GM12878 (cell line): ENCODE results near the gene LIFR. TPM values are rescaled to one million over a fixed set of nuclear protein-coding genes. Genes with fewer than 3 reads are reported as not detected.

Source experiments
- ATAC-seq: fragments of 200-7000 bp; cut with Tn5 transposase; 3 replicates; pipeline ENCODE4 v1.9.1; 2020; ENCODE audit warnings: mild to moderate bottlenecking, moderate library complexity
- BruUV-seq: library from RNA; stranded (reverse); fragments of 400-500 nt; replicated peaks from 2 replicates; lab custom pipeline; 2021; lab: Mats Ljungman, UMichigan
- CTCF ChIA-PET: fragments of 300-600 bp; sonication (Branson Sonifier 250); formaldehyde crosslinking; extraction: SDS; loops from one replicate; lab custom pipeline; 2021; ENCODE audit warnings: inconsistent platforms; lab: Yijun Ruan, JAX
- POLR2A ChIA-PET: fragments of 350-600 bp; formaldehyde crosslinking; extraction: SDS; loops from one replicate; lab custom pipeline; 2021; ENCODE audit warnings: inconsistent platforms; lab: Charles Lee
- RAD21 ChIA-PET: fragments of 300-600 bp; sonication (Branson Sonifier 250); formaldehyde crosslinking; loops from one replicate; lab custom pipeline; 2023; ENCODE audit warnings: antibody characterized with exemption; ENCODE audit not compliant: unreplicated experiment; lab: Charles Lee
- SMC1A ChIA-PET: fragments of 300-600 bp; sonication (Branson Sonifier 250); formaldehyde crosslinking; loops from one replicate; lab custom pipeline; 2023; ENCODE audit not compliant: unreplicated experiment, uncharacterized antibody; lab: Charles Lee
- DNase-seq: peaks from one replicate; pipeline ENCODE4 v3.0.0-alpha.2; 2011; ENCODE audit warnings: low read depth, low spot score
- FAIRE-seq: peaks from 3 replicates; lab custom pipeline; 2011; peaks lifted over from hg19 to GRCh38; lab: Jason Lieb, UNC
- H2AFZ ChIP-seq: 2 replicates; pipeline ENCODE4 v1.6.0; 2011; ENCODE audit warnings: low read depth, low read length, control low read depth; ENCODE audit not compliant: control insufficient read depth
- H3K27ac ChIP-seq: 2 replicates; pipeline ENCODE4 v1.5.1; 2011; ENCODE audit warnings: control low read depth; ENCODE audit not compliant: control insufficient read depth, insufficient read depth
- H3K27me3 ChIP-seq, 2 experiments: replicated peaks in 1 of 2; 2 replicates each; pipeline versions ENCODE4 v1.6.0 to v1.6.1; 2011; ENCODE audit warnings: low read length in 1 of 2; ENCODE audit not compliant: control insufficient read depth in 2 of 2, insufficient read depth in 2 of 2
- H3K36me3 ChIP-seq, 2 experiments: 2 replicates each; pipeline ENCODE4 v1.5.1; 2011; ENCODE audit warnings: low read length in 1 of 2; ENCODE audit not compliant: control insufficient read depth in 2 of 2, insufficient read depth in 2 of 2
- H3K4me1 ChIP-seq: 2 replicates; pipeline ENCODE4 v1.6.1; 2011; ENCODE audit warnings: mild to moderate bottlenecking, low read length, moderate library complexity, mixed read lengths; ENCODE audit not compliant: control insufficient read depth, insufficient read depth
- H3K4me2 ChIP-seq: 2 replicates; pipeline ENCODE4 v1.6.0; 2011; ENCODE audit warnings: control low read depth; ENCODE audit not compliant: control insufficient read depth, insufficient read depth
- H3K4me3 ChIP-seq: fragments of 200-600 bp; sonication (generic); 2 replicates; pipeline ENCODE4 v1.5.1; 2016
- H3K79me2 ChIP-seq: 2 replicates; pipeline ENCODE4 v1.6.0; 2011; ENCODE audit warnings: low read length; ENCODE audit not compliant: control insufficient read depth, insufficient read depth
- H3K9ac ChIP-seq: 2 replicates; pipeline ENCODE4 v1.8.0; 2011; ENCODE audit warnings: low read length, control low read depth, mixed read lengths; ENCODE audit not compliant: control insufficient read depth, insufficient read depth
- H3K9me3 ChIP-seq: replicated peaks from 3 replicates; pipeline ENCODE4 v1.5.1; 2011; ENCODE audit warnings: mild to moderate bottlenecking, low read length; ENCODE audit not compliant: control insufficient read depth, insufficient read depth
- H4K20me1 ChIP-seq: 2 replicates; pipeline ENCODE4 v1.6.0; 2011; ENCODE audit not compliant: control insufficient read depth, insufficient read depth
- BHLHE40 ChIP-seq, 2 experiments: fragments of 450-650 bp in 1 of 2; IDR thresholded peaks; 2 replicates each; pipeline ENCODE4 v1.6.1; 2011 to 2017; ENCODE audit warnings: low read depth in 2 of 2, borderline replicate concordance in 1 of 2, improper control_type of control experiment in 1 of 2, low read length in 1 of 2, mild to moderate bottlenecking in 1 of 2
- CTCF ChIP-seq, 3 experiments: IDR thresholded peaks in 2 of 3; conservative IDR thresholded peaks in 1 of 3; 2 replicates each; pipeline ENCODE4 v1.5.1; 2011; ENCODE audit warnings: low read depth in 3 of 3, low read length in 3 of 3, mild to moderate bottlenecking in 3 of 3, control low read depth in 2 of 3, moderate library complexity in 2 of 3, inconsistent platforms in 1 of 3, mixed read lengths in 1 of 3; ENCODE audit not compliant: control insufficient read depth in 2 of 3, insufficient read depth in 1 of 3; ENCODE audit errors: extremely low read depth in 1 of 3
- IKZF1 ChIP-seq: fragments of 450-650 bp; conservative IDR thresholded peaks from 2 replicates; pipeline ENCODE4 v1.6.1; 2017; ENCODE audit warnings: antibody characterized with exemption, mild to moderate bottlenecking
- KDM1A ChIP-seq: fragments of 200-600 bp; sonication (generic); IDR thresholded peaks from 2 replicates; pipeline ENCODE4 v1.6.1; 2016; ENCODE audit warnings: borderline replicate concordance
- NFIC ChIP-seq: IDR thresholded peaks from 2 replicates; pipeline ENCODE4 v1.6.1; 2012; ENCODE audit warnings: low read depth, mild to moderate bottlenecking, inconsistent platforms, low read length, moderate library complexity
- NFXL1 ChIP-seq: fragments of 450-650 bp; IDR thresholded peaks from 2 replicates; pipeline ENCODE4 v1.6.1; 2017; ENCODE audit warnings: antibody characterized with exemption, mild to moderate bottlenecking, borderline replicate concordance
- PAX8 ChIP-seq: fragments of 450-650 bp; IDR thresholded peaks from 2 replicates; pipeline ENCODE4 v1.6.1; 2017; ENCODE audit warnings: mild to moderate bottlenecking, moderate library complexity
- PKNOX1 ChIP-seq: fragments of 450-650 bp; IDR thresholded peaks from 2 replicates; pipeline ENCODE4 v1.6.1; 2016; ENCODE audit warnings: mild to moderate bottlenecking
- POLR2A ChIP-seq: IDR thresholded peaks from 2 replicates; pipeline ENCODE4 v1.6.1; 2011; ENCODE audit warnings: low read depth, mild to moderate bottlenecking, low read length
- POLR2AphosphoS2 ChIP-seq: IDR thresholded peaks from 2 replicates; pipeline ENCODE4 v1.6.1; 2011; ENCODE audit warnings: low read depth, mild to moderate bottlenecking, low read length, improper control_type of control experiment, moderate library complexity
- RAD21 ChIP-seq: IDR thresholded peaks from 2 replicates; pipeline ENCODE4 v1.6.1; 2011; ENCODE audit warnings: mild to moderate bottlenecking, low read depth, low read length, moderate library complexity; ENCODE audit not compliant: insufficient read depth
- SMC3 ChIP-seq: IDR thresholded peaks from 2 replicates; pipeline ENCODE4 v1.6.1; 2011; ENCODE audit warnings: low read length, improper control_type of control experiment, borderline replicate concordance
- STAT1 ChIP-seq: fragments of 450-650 bp; conservative IDR thresholded peaks from 2 replicates; pipeline ENCODE4 v1.6.1; 2014; ENCODE audit warnings: antibody characterized with exemption, mild to moderate bottlenecking
- WGBS: methylation state at CpG from one replicate; pipeline ENCODE4 v1.1.6; 2016; ENCODE audit warnings: low lambda C conversion rate; ENCODE audit not compliant: insufficient replicate concordance, insufficient coverage; ENCODE audit errors: missing lambda C conversion rate; 5-methylcytosine and 5-hydroxymethylcytosine counted together
- in situ Hi-C: fragments of 300-500 bp; cut with MboI; formaldehyde crosslinking; loops from 9 replicates; pipeline ENCODE4 v1.14.3; 2018; ENCODE audit warnings: mixed read lengths
- intact Hi-C: fragments of 100-400 bp; cut with micrococcal nuclease; formaldehyde crosslinking; loops from one replicate; pipeline ENCODE4 v1.14.2; 2022; ENCODE audit not compliant: unreplicated experiment
- polyA plus RNA-seq, 11 experiments: library from polyadenylated mRNA; depleted of rRNA in 4 of 11; unstranded in 6 of 11; stranded (reverse) in 5 of 11; fragments of >200 nt; fragmentation: Nextera tagmentation in 4 of 11; fragmentation: Illumina TruSeq in 1 of 11; extraction: Ambion mirVana in 4 of 11; extraction: Trizol in 1 of 11; gene quantifications; 1 replicate in 1 of 11; 2 replicates in 10 of 11; pipeline versions ENCODE4 v1.2.1 to v1.2.3, GENCODE V29; 2011 to 2016; ENCODE audit warnings: inconsistent platforms in 2 of 11, missing spikeins in 2 of 11, low read depth in 1 of 11
- total RNA-seq, 4 experiments: library from RNA; depleted of rRNA in 3 of 4; stranded (reverse); fragments of >200 nt in 3 of 4; fragmentation: Illumina TruSeq in 1 of 4; extraction: Trizol in 1 of 4; gene quantifications; 2 replicates each; pipeline versions ENCODE4 v1.2.1 to v1.2.3, GENCODE V29; 2013 to 2021
- TF ChIP-seq, protein P1 (sequence below): fragments of 450-650 bp; IDR thresholded peaks from 2 replicates; pipeline ENCODE4 v1.6.1; 2018; ENCODE audit warnings: borderline replicate concordance, mild to moderate bottlenecking; ENCODE audit not compliant: partially characterized antibody

LIFR gene
- total and polyA plus RNA-seq, 10 of the 15 experiments (the other 5 are each of a cell fraction or from before 2014, with no cell fraction given), result 0.10 TPM; not detected in 9

- H3K27ac ChIP-seq, result no peak overlapping the region
- 7% methylated on average over 10 of the region's 10 CpGs for WGBS
- no peak overlapping the region for H3K9ac ChIP-seq
- no peaks in the 10 kb centered on the region for H3K9me3 ChIP-seq
- in situ Hi-C loops (no loop called here), intact Hi-C loops (loop anchor here (1.0 kb wide), 1 partner anchor 110 kb away; no protein-coding TSS in a partner anchor)
- ChIA-PET SMC1A (interaction anchor here (1.4 to 2.8 kb wide), 3 partner anchors 11 to 110 kb away, joined by 5 to 16 read pairs (median 13); no protein-coding TSS in a partner anchor), POLR2A (no interaction called here), RAD21 (interaction anchor here (0.9 to 1.3 kb wide), 3 partner anchors 109 to 257 kb away, joined by 3 to 12 read pairs (median 3); no protein-coding TSS in a partner anchor), CTCF (interaction anchor here (0.7 to 1.7 kb wide), 5 partner anchors 9 to 109 kb away, joined by 3 to 22 read pairs (median 6); no protein-coding TSS in a partner anchor)
- no peak for DNase-seq
- TF ChIP-seq POLR2A (no peak), NFIC (no peak), CTCF (IDR thresholded peaks at IDR 0.05 in 2 of 3, conservative IDR thresholded peaks at IDR 0.05 in 1 of 3; ENCODE audit: control insufficient read depth in 2 of 3, extremely low read depth in 1 of 3, insufficient read depth in 1 of 3, low read depth in 3 of 3, low read length in 3 of 3) (peak; percentile 42 to 56 (median 54); a peak in 4 of 6 replicates), POLR2AphosphoS2 (no peak), KDM1A (no peak), NFXL1 (no peak), STAT1 (no peak), SMC3 (peak; percentile 44; the same call in 1 of the 2 replicates), PKNOX1 (no peak), PAX8 (no peak), BHLHE40 (IDR thresholded peaks at IDR 0.05; ENCODE audit: borderline replicate concordance in 1 of 2, low read depth in 2 of 2, low read length in 1 of 2) (no peak), IKZF1 (no peak), RAD21 (peak; percentile 35; the same call in 1 of the 2 replicates)
- TF ChIP-seq, protein P1, sequence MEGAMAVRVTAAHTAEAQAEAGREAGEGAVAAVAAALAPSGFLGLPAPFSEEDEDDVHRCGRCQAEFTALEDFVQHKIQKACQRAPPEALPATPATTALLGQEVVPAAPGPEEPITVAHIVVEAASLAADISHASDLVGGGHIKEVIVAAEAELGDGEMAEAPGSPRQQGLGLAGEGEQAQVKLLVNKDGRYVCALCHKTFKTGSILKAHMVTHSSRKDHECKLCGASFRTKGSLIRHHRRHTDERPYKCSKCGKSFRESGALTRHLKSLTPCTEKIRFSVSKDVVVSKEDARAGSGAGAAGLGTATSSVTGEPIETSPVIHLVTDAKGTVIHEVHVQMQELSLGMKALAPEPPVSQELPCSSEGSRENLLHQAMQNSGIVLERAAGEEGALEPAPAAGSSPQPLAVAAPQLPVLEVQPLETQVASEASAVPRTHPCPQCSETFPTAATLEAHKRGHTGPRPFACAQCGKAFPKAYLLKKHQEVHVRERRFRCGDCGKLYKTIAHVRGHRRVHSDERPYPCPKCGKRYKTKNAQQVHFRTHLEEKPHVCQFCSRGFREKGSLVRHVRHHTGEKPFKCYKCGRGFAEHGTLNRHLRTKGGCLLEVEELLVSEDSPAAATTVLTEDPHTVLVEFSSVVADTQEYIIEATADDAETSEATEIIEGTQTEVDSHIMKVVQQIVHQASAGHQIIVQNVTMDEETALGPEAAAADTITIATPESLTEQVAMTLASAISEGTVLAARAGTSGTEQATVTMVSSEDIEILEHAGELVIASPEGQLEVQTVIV, result no peak
- no peaks in the 10 kb centered on the region for H3K36me3 ChIP-seq
- H4K20me1 ChIP-seq, result no peaks in the 10 kb centered on the region
- no peaks in the 10 kb centered on the region for H3K4me1 ChIP-seq
- H3K27me3 ChIP-seq, result peaks cover 3 to 11% of the 10 kb centered on the region in 2 experiments; a peak in 2 of 4 replicates
- no peaks in the 10 kb centered on the region for H3K79me2 ChIP-seq
- ATAC-seq, result peak; percentile 58
- H3K4me3 ChIP-seq, result no peak overlapping the region
- H3K4me2 ChIP-seq, result no peak overlapping the region
- FAIRE-seq, result no peak
- no peak overlapping the region for H2AFZ ChIP-seq
- no TSS peak for BruUV-seq
These were observed 5.1 kb downstream of the LIFR start for GRCh38 chr5:38551030-38552017.
